ENCODE results near the gene SMIM27.
"Not testable (repeated sequence)": the region's sequence is repeated elsewhere in the genome, so short reads cannot be mapped to it uniquely, and the experiment has no call there.

SMIM27 gene

DNA sequence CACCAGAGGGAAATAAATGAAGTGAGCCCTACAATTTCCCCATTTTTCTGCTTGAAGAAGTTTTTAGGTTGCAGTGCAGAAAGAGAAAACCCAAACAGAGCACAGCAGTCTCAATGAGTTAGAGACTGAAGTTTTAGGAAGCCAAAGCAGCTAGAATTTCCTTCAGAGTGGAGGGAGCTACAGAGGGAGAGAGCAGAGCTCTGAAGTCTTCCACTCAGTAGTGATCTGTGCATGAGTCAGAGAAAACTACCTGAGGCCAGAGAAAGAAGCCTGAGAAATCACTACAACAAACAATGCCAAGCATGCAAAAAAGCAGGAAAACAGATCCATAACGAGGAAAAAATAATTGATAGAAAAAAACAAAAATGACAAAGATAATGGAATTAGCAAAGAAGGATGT, 38.8 kb downstream of the SMIM27 start:
- TF ChIP-seq, protein P1, sequence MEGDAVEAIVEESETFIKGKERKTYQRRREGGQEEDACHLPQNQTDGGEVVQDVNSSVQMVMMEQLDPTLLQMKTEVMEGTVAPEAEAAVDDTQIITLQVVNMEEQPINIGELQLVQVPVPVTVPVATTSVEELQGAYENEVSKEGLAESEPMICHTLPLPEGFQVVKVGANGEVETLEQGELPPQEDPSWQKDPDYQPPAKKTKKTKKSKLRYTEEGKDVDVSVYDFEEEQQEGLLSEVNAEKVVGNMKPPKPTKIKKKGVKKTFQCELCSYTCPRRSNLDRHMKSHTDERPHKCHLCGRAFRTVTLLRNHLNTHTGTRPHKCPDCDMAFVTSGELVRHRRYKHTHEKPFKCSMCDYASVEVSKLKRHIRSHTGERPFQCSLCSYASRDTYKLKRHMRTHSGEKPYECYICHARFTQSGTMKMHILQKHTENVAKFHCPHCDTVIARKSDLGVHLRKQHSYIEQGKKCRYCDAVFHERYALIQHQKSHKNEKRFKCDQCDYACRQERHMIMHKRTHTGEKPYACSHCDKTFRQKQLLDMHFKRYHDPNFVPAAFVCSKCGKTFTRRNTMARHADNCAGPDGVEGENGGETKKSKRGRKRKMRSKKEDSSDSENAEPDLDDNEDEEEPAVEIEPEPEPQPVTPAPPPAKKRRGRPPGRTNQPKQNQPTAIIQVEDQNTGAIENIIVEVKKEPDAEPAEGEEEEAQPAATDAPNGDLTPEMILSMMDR (IDR thresholded peaks at IDR 0.05; ENCODE audit: insufficient read depth, low read depth, low read length, missing control alignments), result no peak
- peak; percentile 82 for DNase-seq (ENCODE audit: low read depth)
- H3K4me3 ChIP-seq (ENCODE audit: low read length), result no peak overlapping the region

DNA sequence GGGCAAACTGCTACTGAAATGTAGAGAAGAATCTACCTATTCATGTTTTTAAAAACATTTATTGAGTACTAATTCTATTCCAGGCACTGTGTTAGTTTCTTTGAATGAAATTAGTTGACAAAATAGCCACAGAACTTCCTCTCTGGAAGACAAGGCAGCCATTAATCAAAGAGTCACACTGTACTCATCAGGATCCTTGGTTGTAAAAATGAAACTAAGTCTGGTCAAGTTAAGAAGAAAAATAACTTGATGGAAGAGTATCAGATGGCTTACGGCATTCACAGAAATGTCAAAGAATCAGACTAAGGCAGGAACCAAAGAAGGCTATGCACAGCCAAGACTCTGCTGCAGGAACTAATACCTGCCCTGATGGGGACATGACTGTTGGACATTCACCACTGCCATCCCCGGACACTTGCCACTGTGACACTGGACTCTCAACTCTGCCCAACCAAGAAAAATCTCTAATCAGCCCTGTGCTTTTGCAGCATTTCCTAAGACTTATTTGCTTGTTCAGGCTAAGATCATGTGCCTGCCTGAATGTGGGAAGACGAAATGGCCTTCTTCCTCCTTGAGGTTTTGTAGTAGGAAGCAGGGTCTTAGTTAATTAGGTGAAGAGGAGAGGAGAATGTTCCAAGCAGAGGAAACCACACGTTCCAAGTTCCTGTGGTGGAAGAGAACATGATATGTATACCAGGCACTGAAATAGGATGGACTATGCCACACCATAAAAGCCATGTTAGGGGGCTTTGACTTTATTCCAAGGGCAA, 44.2 kb downstream of the SMIM27 start:
- TF ChIP-seq, protein P1 (IDR thresholded peaks at IDR 0.05; ENCODE audit: insufficient read depth, low read depth, low read length, missing control alignments), result no peak
- H3K4me3 ChIP-seq (ENCODE audit: low read length), result no peak overlapping the region
- no peak for DNase-seq (ENCODE audit: low read depth)

DNA sequence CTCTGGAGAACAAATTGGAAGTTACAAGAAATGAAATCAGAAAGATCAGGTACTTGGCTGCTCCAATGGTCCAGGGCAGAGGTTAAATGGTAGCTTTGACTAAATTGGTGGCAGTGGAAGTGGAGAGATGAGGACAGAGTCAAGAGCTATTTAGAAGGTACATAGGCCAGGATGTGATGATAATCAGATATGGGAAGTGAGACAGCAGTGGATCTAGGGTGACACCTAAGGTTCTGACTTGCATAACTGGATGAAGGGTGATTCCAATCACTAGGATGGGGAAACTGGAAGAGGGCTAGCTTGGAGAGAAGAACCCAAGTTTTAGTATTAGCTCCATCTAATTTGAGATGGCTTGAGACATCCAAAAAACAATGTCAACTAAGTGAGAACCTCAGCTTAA, 44.8 kb downstream of the SMIM27 start:
- TF ChIP-seq, protein P1 (IDR thresholded peaks at IDR 0.05; ENCODE audit: insufficient read depth, low read depth, low read length, missing control alignments), result no peak
- H3K4me3 ChIP-seq (ENCODE audit: low read length), result no peak overlapping the region
- DNase-seq (ENCODE audit: low read depth), result no peak

DNA sequence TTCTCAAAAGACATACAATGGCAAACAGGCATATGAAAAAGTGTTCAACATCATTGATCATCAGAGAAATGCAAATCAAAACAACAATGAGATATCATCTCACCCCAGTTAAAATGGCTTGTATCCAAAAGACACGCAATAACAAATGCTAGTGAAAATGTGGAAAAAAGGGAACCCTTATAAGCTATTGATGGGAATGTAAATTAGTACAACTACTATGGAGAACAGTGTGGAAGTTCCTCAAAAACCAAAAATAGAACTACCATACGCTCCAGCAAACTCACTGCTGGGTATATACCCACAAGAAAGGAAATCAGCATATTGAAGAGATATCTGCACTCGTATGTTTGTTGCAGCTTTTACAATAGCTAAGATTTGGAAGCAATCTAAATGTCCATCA, 46.9 kb downstream of the SMIM27 start:
- not testable (repeated sequence) for DNase-seq (ENCODE audit: low read depth); H3K4me3 ChIP-seq (ENCODE audit: low read length)

Measured in epithelial cell of esophagus (primary cell).